Left kidney (tissue), 8 donors: Measurements from ENCODE around the gene OR8U1. TPM values are rescaled to one million over a fixed set of nuclear protein-coding genes. Genes with fewer than 3 reads are reported as not detected.
"Not testable (repeated sequence)": the region's sequence is repeated elsewhere in the genome, so short reads cannot be mapped to it uniquely, and the experiment has no call there.

Experiments
- DNase-seq: peaks from one replicate; pipeline ENCODE4 v3.0.0-alpha.2; 2013
- long read RNA-seq, 8 donors: transcript quantifications; one replicate each; lab custom pipeline, GENCODE V29; 2026
- polyA plus RNA-seq: library from polyadenylated mRNA; unstranded; fragments of 120-200 nt; gene quantifications from one replicate; pipeline ENCODE4 v1.2.1, GENCODE V29; 2013; ENCODE audit not compliant: insufficient read length

OR8U1 gene
- not detected for polyA plus RNA-seq
- long read RNA-seq, donor 1, result 0 reads
- long read RNA-seq, donor 2, result 0 reads
- long read RNA-seq, donor 3, result 0 reads
- long read RNA-seq, donor 4, result 0 reads
- long read RNA-seq, donor 5, result 0 reads
- long read RNA-seq, donor 6, result 0 reads
- long read RNA-seq, donor 7, result 0 reads
- long read RNA-seq, donor 8, result 0 reads

GRCh38 chr11:56375324-56375723 is at the start of gene OR8U1:
TSS of gene OR8U1 (plus strand) at chr11:56375624. CDS start at chr11:56375624, 0 bp downstream.
- no peak for DNase-seq

DNA sequence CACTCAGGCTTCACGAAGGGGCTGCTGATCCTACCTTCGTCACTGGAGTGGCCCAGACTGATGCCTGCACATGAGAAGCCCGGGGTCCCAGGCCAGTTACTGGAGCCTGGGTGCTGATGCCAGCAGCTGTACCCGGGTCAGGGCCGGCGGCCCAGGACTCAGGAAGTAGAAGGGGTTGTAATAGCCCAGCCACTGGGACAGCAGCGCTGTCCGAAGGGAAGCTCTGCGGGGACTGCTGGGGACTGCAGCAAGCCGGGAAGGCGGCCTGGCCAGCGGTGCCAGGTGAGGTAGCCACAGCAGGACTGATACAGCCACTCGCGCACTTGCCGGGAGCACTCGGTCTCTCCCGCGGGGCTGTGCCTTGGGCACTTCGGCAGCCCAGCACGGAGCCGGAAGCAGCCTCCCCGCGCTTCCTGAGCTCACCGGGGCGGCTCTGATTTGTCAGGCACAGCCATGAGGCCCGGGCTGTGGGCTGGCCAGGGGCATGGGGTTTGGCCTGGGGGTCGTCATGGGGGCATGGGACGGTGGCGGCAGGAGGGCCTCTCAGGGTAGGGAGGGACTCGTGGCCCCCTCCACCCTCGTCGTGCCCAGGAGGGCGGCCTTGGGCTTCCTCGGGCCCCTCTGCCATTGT is 43.4 kb upstream of the OR8U1 start:
- no peak for DNase-seq

GRCh38 chr11:56333156-56333555 is 42.3 kb upstream of the OR8U1 start:
- no peak for DNase-seq

- DNase-seq, result no peak
Observed at GRCh38 chr11:56340289-56340688, 35.1 kb upstream of the OR8U1 start.

GRCh38 chr11:56345739-56346138 is 29.7 kb upstream of the OR8U1 start, which contains the start of gene OR8K1:
TSS of gene OR8K1 (plus strand) at chr11:56346039. CDS start at chr11:56346039, 0 bp downstream.
- no peak for DNase-seq

GRCh38 chr11:56353991-56354390 is 21.4 kb upstream of the OR8U1 start, which contains the start of gene OR8J1:
TSS of gene OR8J1 (plus strand) at chr11:56354291. CDS start at chr11:56360247, 5,956 bp downstream.
- DNase-seq, result no peak

DNA sequence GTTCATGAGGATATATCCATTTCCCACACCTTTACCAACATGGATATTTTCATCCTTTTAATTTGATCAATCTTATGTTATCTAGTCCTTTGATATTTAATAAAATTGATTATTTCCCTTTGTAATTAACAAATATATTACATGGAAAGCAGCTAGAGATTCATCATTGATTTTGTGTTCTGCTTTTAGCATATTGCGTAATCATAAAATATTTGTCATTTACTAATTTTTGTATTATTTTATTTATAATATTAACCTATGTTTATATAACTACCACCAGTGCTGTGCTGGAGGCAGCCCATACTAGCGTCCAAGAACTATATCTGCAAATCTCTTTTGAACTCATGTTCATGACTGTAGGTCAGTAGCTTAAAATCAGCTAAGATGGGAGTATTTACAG is 4.7 kb downstream of the OR8U1 start:
- DNase-seq, result no peak

- DNase-seq, result no peak
Observed at GRCh38 chr11:56394381-56394780, 19.0 kb downstream of the OR8U1 start.

- no peak for DNase-seq
Observed at GRCh38 chr11:56396047-56396446, 20.6 kb downstream of the OR8U1 start.

GRCh38 chr11:56401858-56402461 is 26.5 kb downstream of the OR8U1 start:
- DNase-seq, result not testable (repeated sequence)

GRCh38 chr11:56404393-56404792 is 29.0 kb downstream of the OR8U1 start:
- no peak for DNase-seq

- no peak for DNase-seq
Observed at GRCh38 chr11:56410801-56411200, 35.4 kb downstream of the OR8U1 start.

DNA sequence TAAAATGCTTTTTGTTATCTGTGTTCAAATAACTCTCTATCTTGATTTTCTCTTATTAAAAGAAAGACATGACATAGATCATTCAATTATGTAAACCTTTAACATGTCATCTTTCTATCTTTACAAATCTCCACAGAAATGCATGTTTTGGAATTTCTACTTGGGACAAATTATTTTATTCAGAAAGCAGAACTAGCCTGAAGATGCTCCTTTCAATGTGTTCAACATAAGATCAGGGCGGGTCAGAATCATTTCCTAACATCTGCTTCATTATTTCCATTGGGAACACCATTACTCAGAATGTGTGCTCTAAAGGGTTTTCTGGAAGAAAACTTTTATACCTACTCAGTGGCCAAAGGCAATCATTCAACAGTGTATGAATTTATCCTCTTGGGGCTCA is 37.0 kb downstream of the OR8U1 start, which contains the start of gene OR5AL1:
OR5AL1 (plus strand) TSS at position 301 of the 400 bp plus-strand sequence.
- DNase-seq, result no peak

Other genes with a start within 250 kb of the OR8U1 start
- not detected for gene OR8J3, start 235.4 kb upstream of the OR8U1 start, polyA plus RNA-seq
- gene OR8K5, start 215.3 kb upstream of the OR8U1 start, polyA plus RNA-seq, result not detected
- not detected for gene OR5J2, start 199.0 kb upstream of the OR8U1 start, polyA plus RNA-seq
- gene OR5T2, start 141.4 kb upstream of the OR8U1 start, polyA plus RNA-seq, result not detected
- gene OR5T3, start 123.4 kb upstream of the OR8U1 start, polyA plus RNA-seq, result not detected
- not detected for gene OR5T1, start 101.5 kb upstream of the OR8U1 start, polyA plus RNA-seq
- gene OR8H1, start 83.4 kb upstream of the OR8U1 start, polyA plus RNA-seq, result 0.05 TPM
- gene OR8K3, start 60.5 kb upstream of the OR8U1 start, polyA plus RNA-seq, result not detected
- not detected for gene OR8K1, start 29.6 kb upstream of the OR8U1 start, polyA plus RNA-seq
- not detected for gene OR8J1, start 21.3 kb upstream of the OR8U1 start, polyA plus RNA-seq
- gene OR5AL1, start 37.1 kb downstream of the OR8U1 start, polyA plus RNA-seq, result not detected
- not detected for gene OR5M3, start 97.7 kb downstream of the OR8U1 start, polyA plus RNA-seq
- not detected for gene OR5M8, start 115.7 kb downstream of the OR8U1 start, polyA plus RNA-seq
- not detected for gene OR5M11, start 167.6 kb downstream of the OR8U1 start, polyA plus RNA-seq
- not detected for gene OR5M10, start 202.1 kb downstream of the OR8U1 start, polyA plus RNA-seq
- not detected for gene OR5M1, start 239.2 kb downstream of the OR8U1 start, polyA plus RNA-seq